Measurements from ENCODE around the gene TBC1D4.

TBC1D4 gene

DNA sequence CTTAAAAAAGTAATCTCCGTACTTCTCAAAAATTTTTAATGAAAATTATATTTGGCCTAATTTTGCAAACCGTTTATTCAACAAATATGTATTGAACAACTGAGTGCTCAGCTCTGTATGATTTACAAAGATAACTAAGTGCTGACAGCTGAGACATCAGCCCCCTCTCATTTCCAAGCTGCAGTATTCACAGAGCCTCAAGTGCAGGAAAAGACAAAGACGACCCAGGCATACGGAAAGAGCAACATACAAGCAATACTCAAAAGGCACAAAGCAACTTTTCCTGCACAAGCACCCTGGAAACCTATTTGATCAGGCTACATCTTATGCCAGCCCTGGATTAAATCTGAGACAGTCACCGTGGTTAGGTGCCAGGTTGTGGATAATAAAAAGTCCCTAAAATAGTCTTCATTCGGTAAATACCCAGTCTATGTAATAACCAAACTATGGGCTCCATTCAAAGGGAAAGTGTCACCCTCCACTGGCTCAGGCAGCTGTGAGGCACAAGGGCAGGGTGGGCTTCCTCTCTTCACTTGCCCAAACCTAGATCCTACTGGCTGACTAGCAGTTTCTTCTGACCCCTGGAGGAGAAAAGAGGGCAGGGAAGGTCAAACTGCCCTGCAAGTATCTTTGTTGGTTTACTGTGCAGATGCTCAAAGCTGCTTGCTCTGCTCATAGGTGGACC is 65.5 kb downstream of the TBC1D4 start:
- DNase-seq: no peak

DNA sequence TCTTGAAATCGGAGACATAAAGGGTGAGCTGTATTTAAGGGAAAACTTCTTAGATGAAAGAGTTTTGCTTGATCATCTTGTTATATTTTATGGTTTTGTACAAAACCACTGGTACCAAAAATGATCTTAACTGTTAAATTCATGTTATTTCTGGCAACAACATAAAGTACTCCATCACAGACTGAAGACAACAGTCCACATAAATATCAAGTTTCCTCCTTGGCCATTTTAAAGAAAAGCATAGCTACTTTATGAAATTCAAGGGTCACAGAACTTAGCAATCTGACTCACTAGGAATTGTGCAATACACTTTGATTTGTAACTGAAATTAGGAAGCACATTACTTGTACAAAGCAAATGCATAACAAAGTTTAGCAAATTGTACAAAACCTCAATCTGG is 66.3 kb downstream of the TBC1D4 start:
- peak; percentile 71 for DNase-seq

DNA sequence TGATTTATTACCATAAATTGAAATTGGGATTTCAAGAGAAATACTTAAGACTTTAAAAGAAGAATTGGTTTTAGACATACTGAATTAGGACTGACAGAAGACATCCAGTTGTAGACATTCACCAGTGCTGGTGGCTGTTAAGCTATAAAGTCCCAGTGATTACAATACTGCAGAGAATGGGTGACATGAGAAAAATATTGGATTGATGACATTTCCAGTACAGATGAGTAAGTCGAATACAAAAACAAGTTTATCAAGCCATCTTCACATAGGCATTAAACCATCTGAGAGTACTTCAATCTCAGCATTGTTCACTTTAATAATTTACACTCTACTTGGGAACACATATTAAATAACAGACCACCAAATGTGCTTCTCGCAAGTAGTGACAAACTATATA is 66.8 kb downstream of the TBC1D4 start:
- DNase-seq: no peak

- DNase-seq: no peak
Observed at GRCh38 chr13:75414036-75414827, 67.7 kb downstream of the TBC1D4 start.

- no peak for DNase-seq
Observed at GRCh38 chr13:75411924-75412537, 69.9 kb downstream of the TBC1D4 start.

DNA sequence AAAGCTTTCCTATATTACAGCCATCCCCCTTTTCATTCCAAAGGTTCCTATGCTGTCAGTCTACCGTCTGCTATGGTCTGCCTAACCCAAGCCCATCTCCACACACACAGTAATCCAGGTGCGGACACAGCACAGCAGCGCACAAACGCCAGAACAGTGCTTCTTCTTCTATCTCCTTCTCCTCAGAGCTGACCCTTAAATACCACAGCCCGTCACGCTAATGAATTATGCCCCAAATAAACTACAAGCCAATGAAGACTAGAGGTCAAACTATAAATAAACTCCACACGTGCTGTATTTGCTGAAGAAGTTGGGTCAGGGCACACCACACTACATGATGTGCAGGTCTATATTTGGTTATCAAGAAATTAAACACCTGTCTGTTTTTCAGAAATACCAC is 71.8 kb downstream of the TBC1D4 start:
- no peak for DNase-seq

- DNase-seq: no peak
Observed at GRCh38 chr13:75407998-75408397, 74.0 kb downstream of the TBC1D4 start.

DNA sequence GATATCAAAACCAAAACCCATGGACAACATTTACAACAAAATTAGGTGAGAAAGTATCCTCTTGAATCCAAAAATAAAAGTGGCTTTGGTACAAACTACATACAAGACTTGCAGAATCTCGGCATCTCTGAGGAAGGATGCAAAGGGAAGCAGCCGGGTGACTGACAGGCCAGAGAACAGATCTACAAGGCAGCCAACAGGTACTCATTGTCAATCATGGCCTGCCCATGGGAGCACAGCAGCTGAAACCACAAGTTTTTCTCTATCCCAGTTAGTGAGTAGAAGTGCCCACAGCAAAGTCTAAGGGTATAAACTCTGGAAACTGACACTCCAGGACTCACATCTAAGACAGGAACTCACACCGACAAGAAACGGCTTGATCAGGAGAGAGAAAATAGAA is 74.5 kb downstream of the TBC1D4 start:
- no peak for DNase-seq

DNA sequence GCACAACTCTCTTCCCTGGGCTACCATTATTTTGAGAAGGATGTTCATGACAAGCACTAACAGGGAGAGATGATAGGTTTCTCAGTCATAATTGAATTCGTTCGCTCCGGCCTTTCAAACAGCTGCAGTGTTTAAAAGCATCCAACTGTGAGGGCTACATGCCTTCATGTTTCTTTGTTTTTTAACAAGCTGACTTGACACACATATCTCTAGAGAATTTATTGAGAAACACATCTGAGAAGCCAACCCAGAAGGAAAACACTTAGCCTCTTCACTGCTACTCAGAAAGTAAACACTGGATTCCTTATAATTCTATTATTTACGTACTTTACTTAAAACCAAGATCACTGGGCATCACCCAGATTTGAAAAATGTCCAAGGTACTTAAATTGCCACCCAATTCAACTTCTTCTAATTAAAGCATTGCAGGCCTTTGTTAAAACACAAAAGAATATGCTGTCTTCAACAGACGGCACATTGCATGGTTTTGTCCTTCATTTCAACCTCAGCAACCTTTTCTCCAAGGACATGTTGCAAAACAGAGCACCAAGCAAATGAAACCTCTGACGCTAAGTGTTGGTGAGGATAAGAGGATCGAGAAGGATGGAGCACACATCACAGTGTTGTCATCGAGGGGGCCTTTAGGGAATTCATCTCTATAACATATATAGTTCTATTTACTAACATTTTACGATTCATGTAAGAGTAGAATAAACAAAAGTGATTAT is 75.8 kb downstream of the TBC1D4 start:
- peak; percentile 75 for DNase-seq

DNA sequence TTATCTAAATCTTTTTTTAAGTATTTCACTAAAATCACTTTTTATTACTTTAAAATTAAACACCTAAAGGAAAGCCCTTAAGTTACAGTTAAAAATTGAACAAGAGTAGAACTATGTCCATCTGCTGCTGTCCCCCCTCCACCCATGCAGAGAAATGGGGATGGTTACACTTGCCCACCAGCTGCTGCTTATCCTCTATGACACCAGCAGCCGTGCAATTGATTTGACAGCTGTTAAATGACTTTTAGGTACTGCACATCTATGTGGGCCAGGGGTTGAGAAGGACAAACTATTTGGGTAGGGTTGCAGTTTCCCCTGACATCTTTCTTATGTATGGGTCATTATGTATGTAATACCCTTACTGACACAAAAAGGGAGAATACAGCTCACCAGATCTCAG is 77.2 kb downstream of the TBC1D4 start:
- DNase-seq: no peak

- no peak for DNase-seq
Observed at GRCh38 chr13:75402787-75403186, 79.2 kb downstream of the TBC1D4 start.

- DNase-seq: no peak
Observed at GRCh38 chr13:75400775-75401174, 81.2 kb downstream of the TBC1D4 start.

DNA sequence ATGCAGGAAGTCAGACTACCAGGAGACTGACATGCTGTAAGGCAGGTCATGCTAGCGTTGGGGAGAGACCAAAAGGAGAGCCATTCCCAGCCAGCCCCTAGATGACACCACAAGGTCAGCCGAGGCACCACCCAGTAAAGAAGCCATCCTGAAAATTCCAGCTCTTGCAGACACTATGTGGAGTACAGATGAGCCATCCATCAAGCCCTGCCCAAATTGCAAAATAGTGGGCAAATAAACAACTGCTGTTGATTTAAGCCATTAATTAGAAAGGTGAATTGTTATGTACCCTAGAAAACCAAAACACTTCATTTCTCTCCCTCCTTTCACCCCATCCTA is 82.1 kb downstream of the TBC1D4 start:
- DNase-seq: no peak

- DNase-seq: peak; percentile 44
Observed at GRCh38 chr13:75399168-75399878, 82.6 kb downstream of the TBC1D4 start.

DNA sequence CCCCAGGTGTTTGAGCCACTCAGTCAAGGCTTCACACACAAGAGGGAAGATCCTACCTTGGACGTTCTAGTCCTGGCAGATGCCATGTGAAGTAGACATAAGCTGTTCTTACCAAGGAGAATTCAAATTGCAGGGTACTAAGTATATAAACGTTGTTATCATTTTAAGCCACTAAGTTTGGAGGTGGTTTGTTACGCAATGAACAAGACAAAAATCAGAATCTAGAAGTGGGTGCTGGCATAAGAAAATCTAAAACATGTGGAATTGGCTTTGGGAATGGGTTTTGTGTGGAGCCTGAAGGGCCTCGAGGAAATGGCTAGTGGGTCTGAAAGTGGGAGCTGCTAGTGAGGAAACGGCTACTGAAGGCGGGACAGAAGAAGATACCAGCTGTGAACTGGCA is 83.9 kb downstream of the TBC1D4 start:
- no peak for DNase-seq

DNA sequence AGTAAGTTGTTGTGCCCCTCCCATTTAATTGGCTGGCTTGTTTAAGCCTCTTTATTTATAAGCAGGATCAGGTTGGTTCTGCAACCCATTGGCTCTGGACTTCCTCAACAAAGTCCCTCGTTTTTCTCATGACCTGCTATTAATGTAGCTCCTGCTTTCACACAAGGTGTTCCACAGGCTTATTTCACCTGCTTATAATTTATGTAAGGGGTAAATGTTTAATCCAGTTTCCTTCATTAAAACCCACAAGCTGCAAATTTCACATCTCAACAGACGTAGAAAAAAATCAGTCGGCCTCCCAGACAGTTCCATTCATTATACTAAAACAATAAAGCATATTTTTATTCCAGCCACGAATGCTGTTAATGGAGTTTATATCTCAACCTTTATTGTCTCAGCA is 86.1 kb downstream of the TBC1D4 start:
- DNase-seq: no peak

DNA sequence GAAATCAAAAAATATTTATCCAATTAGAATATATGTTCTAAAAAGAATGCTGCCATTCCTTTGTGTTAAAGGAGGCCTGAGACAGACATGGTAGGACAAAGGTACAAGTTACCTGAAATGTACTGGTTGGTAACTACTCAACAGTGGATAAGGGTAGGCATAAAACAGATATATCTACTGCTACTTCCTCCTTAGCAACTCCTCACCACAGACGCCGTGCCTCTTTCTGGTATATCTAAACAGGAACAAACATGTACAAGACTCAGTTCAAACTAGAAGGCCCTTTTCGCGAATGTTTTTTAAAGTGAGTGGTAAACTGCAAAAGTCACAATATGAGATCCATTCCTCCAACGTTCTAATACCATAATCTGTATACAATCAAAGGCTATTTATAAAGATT is 86.9 kb downstream of the TBC1D4 start:
- no peak for DNase-seq

DNA sequence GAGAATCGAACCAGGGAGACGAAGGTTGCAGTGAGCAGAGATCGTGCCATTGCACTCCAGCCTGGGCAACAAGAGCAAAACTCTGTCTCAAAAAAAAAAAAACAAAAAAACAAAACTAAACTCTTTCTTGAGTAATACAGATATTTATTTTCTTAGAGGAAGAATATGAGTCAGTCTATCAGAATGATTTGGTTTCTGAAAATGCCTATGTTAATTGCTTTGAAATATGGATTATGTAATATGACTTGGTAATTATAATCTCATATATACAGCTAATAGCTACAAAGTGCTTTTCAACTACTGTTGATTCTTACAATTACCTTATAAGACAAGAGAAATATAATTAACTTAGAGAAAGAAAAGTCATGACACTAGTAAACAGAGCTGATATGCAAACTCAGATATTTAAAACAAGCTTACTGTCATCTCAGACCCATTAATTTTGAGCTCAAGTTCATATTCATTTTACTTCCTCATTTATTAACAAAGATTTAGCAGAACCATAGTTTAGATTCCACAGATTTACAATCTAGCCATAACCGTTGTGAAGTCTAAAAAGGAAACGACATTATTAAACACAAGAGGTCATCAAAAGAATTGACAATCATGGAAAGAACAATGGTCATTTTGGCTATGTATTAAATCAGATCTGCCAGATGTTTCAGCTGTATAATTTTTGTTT is 88.0 kb downstream of the TBC1D4 start:
- DNase-seq: no peak

GRCh38 chr13:75391432-75392100 is 90.4 kb downstream of the TBC1D4 start:
- DNase-seq: no peak

- DNase-seq: no peak
Observed at GRCh38 chr13:75390229-75390628, 91.7 kb downstream of the TBC1D4 start.

DNA sequence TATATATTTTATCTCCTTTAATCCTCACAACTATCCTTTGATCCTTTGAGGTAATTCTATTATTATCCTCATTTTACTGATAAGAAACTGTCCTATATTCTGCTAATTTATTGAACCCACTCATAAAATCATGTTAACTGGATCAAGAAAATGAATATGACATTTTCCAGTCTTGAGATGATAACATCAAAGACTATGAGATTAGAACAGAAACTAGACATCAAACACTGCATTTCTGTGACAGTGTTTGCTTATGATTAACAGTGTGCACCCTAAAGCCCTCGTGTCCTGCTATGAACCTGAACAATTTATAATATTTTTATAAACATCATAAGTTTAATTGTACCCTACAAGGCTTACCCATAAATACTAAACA is 96.3 kb downstream of the TBC1D4 start:
- DNase-seq: no peak
